Caco-2 (cell line): ENCODE measurements around the gene RESF1. TPM values are rescaled to one million over a fixed set of nuclear protein-coding genes. Genes with fewer than 3 reads are reported as not detected.

ENCODE experiments used
- BruUV-seq: library from RNA; stranded (reverse); fragments of 400-500 nt; replicated peaks from 2 replicates; lab custom pipeline; 2021; lab: Mats Ljungman, UMichigan
- CTCF ChIA-PET: fragments of 300-600 bp; sonication (Branson Sonifier 250); formaldehyde crosslinking; loops from one replicate; lab custom pipeline; 2022; ENCODE audit warnings: antibody characterized with exemption; lab: Charles Lee
- POLR2A ChIA-PET: fragments of 300-600 bp; sonication (Branson Sonifier 250); formaldehyde crosslinking; loops from one replicate; lab custom pipeline; 2022; ENCODE audit warnings: antibody characterized with exemption; lab: Charles Lee
- DNase-seq, 2 experiments: peaks; one replicate each; pipeline versions ENCODE4 v3.0.0 to v3.0.0-alpha.2; 2020 to 2022
- H3K27me3 ChIP-seq: replicated peaks from 2 replicates; pipeline ENCODE4 v1.6.0; 2011; ENCODE audit warnings: low read length; ENCODE audit not compliant: control insufficient read depth, insufficient read depth
- H3K36me3 ChIP-seq: 2 replicates; pipeline ENCODE4 v1.5.1; 2011; ENCODE audit warnings: low read length; ENCODE audit not compliant: control insufficient read depth, insufficient read depth
- H3K4me1 ChIP-seq: fragments of 250-450 bp; sonication (Bioruptor Pico); 2 replicates; pipeline ENCODE4 v1.5.1; 2020; ENCODE audit warnings: mild to moderate bottlenecking
- H3K4me3 ChIP-seq: 2 replicates; pipeline ENCODE4 v1.5.1; 2011; ENCODE audit warnings: low read depth, mild to moderate bottlenecking, control low read depth, low read length
- H3K9me3 ChIP-seq: fragments of 250-450 bp; sonication (Bioruptor Pico); 2 replicates; pipeline ENCODE4 v1.5.1; 2020; ENCODE audit warnings: mild to moderate bottlenecking, moderate library complexity
- H3K27ac Mint-ChIP-seq: one replicate; pipeline ENCODE4 v1.8.0; 2022; ENCODE audit warnings: mixed read lengths; ENCODE audit not compliant: unreplicated experiment
- H3K27me3 Mint-ChIP-seq: one replicate; pipeline ENCODE4 v1.8.0; 2022; ENCODE audit warnings: mixed read lengths; ENCODE audit not compliant: insufficient read depth, unreplicated experiment
- H3K36me3 Mint-ChIP-seq: one replicate; pipeline ENCODE4 v1.8.0; 2022; ENCODE audit warnings: mild to moderate bottlenecking, mixed read lengths; ENCODE audit not compliant: insufficient read depth, unreplicated experiment
- H3K4me1 Mint-ChIP-seq: one replicate; pipeline ENCODE4 v1.8.0; 2022; ENCODE audit warnings: low read depth, mixed read lengths; ENCODE audit not compliant: unreplicated experiment
- H3K4me3 Mint-ChIP-seq: one replicate; pipeline ENCODE4 v1.8.0; 2022; ENCODE audit warnings: mild to moderate bottlenecking, moderate library complexity, mixed read lengths; ENCODE audit not compliant: unreplicated experiment
- H3K9me3 Mint-ChIP-seq: one replicate; pipeline ENCODE4 v1.8.0; 2022; ENCODE audit warnings: mixed read lengths; ENCODE audit not compliant: unreplicated experiment
- CTCF ChIP-seq, 2 experiments: fragments of 200-600 bp in 1 of 2; IDR thresholded peaks; 1 replicate in 1 of 2; 2 replicates in 1 of 2; pipeline versions ENCODE4 v1.5.1 to v1.8.0; 2011 to 2022; ENCODE audit warnings: antibody characterized with exemption in 1 of 2, control low read depth in 1 of 2, inconsistent platforms in 1 of 2, low read depth in 1 of 2, low read length in 1 of 2, mild to moderate bottlenecking in 1 of 2, moderate library complexity in 1 of 2; ENCODE audit not compliant: insufficient read depth in 1 of 2, severe bottlenecking in 1 of 2, unreplicated experiment in 1 of 2
- intact Hi-C: fragments of 100-400 bp; cut with micrococcal nuclease; formaldehyde crosslinking; loops from one replicate; pipeline ENCODE4 v1.10.0; 2022; ENCODE audit not compliant: unreplicated experiment
- total RNA-seq: library from RNA; stranded (reverse); gene quantifications from 2 replicates; pipeline ENCODE4 v1.2.3, GENCODE V29; 2022

Gene RESF1
- total RNA-seq, 1 experiment from 2014 or later: 118 TPM

- intact Hi-C loops: no loop called here
- Mint-ChIP-seq H3K36me3 (peaks cover 58% of the 10 kb centered on the region), H3K4me3 (no peak overlapping the region), H3K27ac (no peak overlapping the region), H3K27me3 (no peaks in the 10 kb centered on the region), H3K4me1 (peaks cover 58% of the 10 kb centered on the region), H3K9me3 (peaks cover 91% of the 10 kb centered on the region)
- ChIA-PET POLR2A (no interaction called here), CTCF (no interaction called here)
- Histone ChIP-seq H3K9me3 (peaks cover 68% of the 10 kb centered on the region), H3K36me3 (peaks cover 2% of the 10 kb centered on the region; the same call in 1 of the 2 replicates), H3K4me1 (peaks cover 26% of the 10 kb centered on the region), H3K4me3 (no peak overlapping the region), H3K27me3 (no peaks in the 10 kb centered on the region)
- no TSS peak for BruUV-seq
- no peak for TF ChIP-seq CTCF (IDR thresholded peaks at IDR 0.05; ENCODE audit: insufficient read depth in 1 of 2, low read depth in 1 of 2, low read length in 1 of 2, severe bottlenecking in 1 of 2, unreplicated experiment in 1 of 2)
- DNase-seq: no peak
Observed at GRCh38 chr12:31951939-31952338, 7.3 kb upstream of the RESF1 start.

GRCh38 chr12:31952418-31952817 is 6.8 kb upstream of the RESF1 start:
- H3K9me3 Mint-ChIP-seq: peaks cover 86% of the 10 kb centered on the region
- H3K4me3 ChIP-seq: no peak overlapping the region
- TF ChIP-seq CTCF (IDR thresholded peaks at IDR 0.05; ENCODE audit: insufficient read depth in 1 of 2, low read depth in 1 of 2, low read length in 1 of 2, severe bottlenecking in 1 of 2, unreplicated experiment in 1 of 2): no peak
- ChIA-PET POLR2A (no interaction called here), CTCF (no interaction called here)
- no peaks in the 10 kb centered on the region for H3K27me3 ChIP-seq
- peaks cover 2% of the 10 kb centered on the region; the same call in 1 of the 2 replicates for H3K36me3 ChIP-seq
- H3K4me1 ChIP-seq: peaks cover 23% of the 10 kb centered on the region
- no TSS peak for BruUV-seq
- peaks cover 57% of the 10 kb centered on the region for H3K36me3 Mint-ChIP-seq
- H3K27me3 Mint-ChIP-seq: no peaks in the 10 kb centered on the region
- DNase-seq: no peak
- no peak overlapping the region for H3K27ac Mint-ChIP-seq
- H3K4me3 Mint-ChIP-seq: no peak overlapping the region
- intact Hi-C loops: no loop called here
- H3K9me3 ChIP-seq: peaks cover 66% of the 10 kb centered on the region
- H3K4me1 Mint-ChIP-seq: peaks cover 53% of the 10 kb centered on the region

GRCh38 chr12:31954925-31955858 is 4.0 kb upstream of the RESF1 start:
- Mint-ChIP-seq H3K9me3 (peaks cover 64% of the 10 kb centered on the region), H3K27ac (no peak overlapping the region), H3K4me1 (peaks cover 44% of the 10 kb centered on the region), H3K4me3 (no peak overlapping the region), H3K36me3 (peaks cover 61% of the 10 kb centered on the region), H3K27me3 (no peaks in the 10 kb centered on the region)
- peaks cover 15% of the 10 kb centered on the region for H3K4me1 ChIP-seq
- CTCF ChIA-PET: no interaction called here
- no peak for TF ChIP-seq CTCF (IDR thresholded peaks at IDR 0.05; ENCODE audit: insufficient read depth in 1 of 2, low read depth in 1 of 2, low read length in 1 of 2, severe bottlenecking in 1 of 2, unreplicated experiment in 1 of 2)
- intact Hi-C loops: loop anchor here (5.0 kb wide), 1 partner anchor 107 kb away; no protein-coding TSS in a partner anchor
- no TSS peak for BruUV-seq
- no peak overlapping the region for H3K4me3 ChIP-seq
- POLR2A ChIA-PET: no interaction called here
- DNase-seq: peak in 1 of 2 experiments; percentile 16
- no peaks in the 10 kb centered on the region; the same call in 1 of the 2 replicates for H3K36me3 ChIP-seq
- H3K27me3 ChIP-seq: no peaks in the 10 kb centered on the region
- peaks cover 51% of the 10 kb centered on the region for H3K9me3 ChIP-seq
